KOPT-K1 (cell line): ENCODE measurements around the gene DNLZ.

ENCODE experiments used
- H3K27ac ChIP-seq: fragments of 200-600 bp; sonication (generic); 2 replicates; pipeline ENCODE4 v1.5.1; 2016; ENCODE audit warnings: antibody characterized with exemption, mild to moderate bottlenecking, low read depth, low read length; ENCODE audit not compliant: poor library complexity, severe bottlenecking
- H3K36me3 ChIP-seq: fragments of 200-600 bp; sonication (generic); 2 replicates; pipeline ENCODE4 v1.5.1; 2017; ENCODE audit warnings: antibody characterized with exemption, mild to moderate bottlenecking, low read length, moderate library complexity; ENCODE audit not compliant: insufficient read depth
- H3K9me3 ChIP-seq: fragments of 200-600 bp; sonication (generic); 2 replicates; pipeline ENCODE4 v1.5.1; 2017; ENCODE audit warnings: antibody characterized with exemption, low read length, mild to moderate bottlenecking; ENCODE audit not compliant: insufficient read depth, poor library complexity, severe bottlenecking

DNLZ gene

GRCh38 chr9:136401173-136401922, 37.8 kb upstream of the DNLZ start:
- Histone ChIP-seq H3K9me3 (no peaks in the 10 kb centered on the region), H3K36me3 (peaks cover 62% of the 10 kb centered on the region), H3K27ac (no peak overlapping the region)

- peaks cover 63% of the 10 kb centered on the region for H3K36me3 ChIP-seq
- H3K9me3 ChIP-seq = no peaks in the 10 kb centered on the region
- peak within 1 kb of the TSS; percentile 52 for H3K27ac ChIP-seq
These were observed 36.7 kb upstream of the DNLZ start, which contains the start of gene SNAPC4 for GRCh38 chr9:136400038-136400834. Gene SNAPC4 (minus strand): TSS chr9:136400170. CDS start chr9:136398428, 1,742 bp downstream.

GRCh38 chr9:136399176-136400037, 35.9 kb upstream of the DNLZ start:
- peaks cover 64% of the 10 kb centered on the region for H3K36me3 ChIP-seq
- peak overlapping the region; percentile 52 for H3K27ac ChIP-seq
- H3K9me3 ChIP-seq = no peaks in the 10 kb centered on the region

- Histone ChIP-seq H3K27ac (no peak overlapping the region), H3K36me3 (peaks cover 68% of the 10 kb centered on the region), H3K9me3 (no peaks in the 10 kb centered on the region)
These were observed 34.7 kb upstream of the DNLZ start for GRCh38 chr9:136398286-136398685.

- Histone ChIP-seq H3K27ac (no peak overlapping the region), H3K36me3 (peaks cover 72% of the 10 kb centered on the region), H3K9me3 (no peaks in the 10 kb centered on the region)
These were observed 34.1 kb upstream of the DNLZ start for GRCh38 chr9:136397643-136398042.

GRCh38 chr9:136396219-136396515, 32.6 kb upstream of the DNLZ start:
- Histone ChIP-seq H3K9me3 (no peaks in the 10 kb centered on the region), H3K36me3 (peaks cover 72% of the 10 kb centered on the region), H3K27ac (no peak overlapping the region)

GRCh38 chr9:136395345-136396218, 32.0 kb upstream of the DNLZ start:
- Histone ChIP-seq H3K9me3 (no peaks in the 10 kb centered on the region), H3K36me3 (peaks cover 75% of the 10 kb centered on the region), H3K27ac (no peak overlapping the region)

GRCh38 chr9:136395020-136395340, 31.4 kb upstream of the DNLZ start:
- Histone ChIP-seq H3K27ac (no peak overlapping the region), H3K9me3 (no peaks in the 10 kb centered on the region), H3K36me3 (peaks cover 76% of the 10 kb centered on the region)

GRCh38 chr9:136394312-136395019, 30.9 kb upstream of the DNLZ start:
- peaks cover 81% of the 10 kb centered on the region for H3K36me3 ChIP-seq
- H3K27ac ChIP-seq = no peak overlapping the region
- no peaks in the 10 kb centered on the region for H3K9me3 ChIP-seq

- no peaks in the 10 kb centered on the region for H3K9me3 ChIP-seq
- H3K36me3 ChIP-seq = peaks cover 87% of the 10 kb centered on the region
- H3K27ac ChIP-seq = no peak overlapping the region
These were observed 30.0 kb upstream of the DNLZ start for GRCh38 chr9:136393531-136393930.

- H3K36me3 ChIP-seq = peaks cover 87% of the 10 kb centered on the region
- no peaks in the 10 kb centered on the region for H3K9me3 ChIP-seq
- H3K27ac ChIP-seq = no peak overlapping the region
These were observed 29.2 kb upstream of the DNLZ start for GRCh38 chr9:136392538-136393449.

- H3K9me3 ChIP-seq = no peaks in the 10 kb centered on the region
- peaks cover 90% of the 10 kb centered on the region for H3K36me3 ChIP-seq
- H3K27ac ChIP-seq = no peak overlapping the region
These were observed 28.4 kb upstream of the DNLZ start for GRCh38 chr9:136391737-136392537.
